Thoracic aorta (tissue), 2 donors: ENCODE data around the gene OLAH. TPM values are rescaled to one million over a fixed set of nuclear protein-coding genes. Genes with fewer than 3 reads are reported as not detected.

Experiments
- ATAC-seq: fragments of 150-250 bp; one replicate; pipeline ENCODE4 v1.8.0; 2017; ENCODE audit warnings: low read depth; ENCODE audit not compliant: insufficient number of reproducible peaks, low FRiP score
- DNase-seq: peaks from one replicate; pipeline ENCODE4 v3.0.0-alpha.2; 2020; ENCODE audit warnings: low spot score
- H3K27ac ChIP-seq, 2 donors: fragments of 200-600 bp; sonication (generic); 1 replicate in 1 of 2; 2 replicates in 1 of 2; pipeline ENCODE4 v1.5.1; 2016; ENCODE audit warnings: mild to moderate bottlenecking in 2 of 2, moderate library complexity in 2 of 2
- H3K27me3 ChIP-seq: fragments of 200-600 bp; sonication (generic); replicated peaks from 2 replicates; pipeline ENCODE4 v1.6.0; 2016; ENCODE audit warnings: mild to moderate bottlenecking; ENCODE audit not compliant: insufficient read depth
- H3K36me3 ChIP-seq: fragments of 200-600 bp; sonication (generic); one replicate; pipeline ENCODE4 v1.5.1; 2016
- H3K4me1 ChIP-seq, 2 donors: fragments of 200-600 bp; sonication (generic); 1 replicate in 1 of 2; 2 replicates in 1 of 2; pipeline versions ENCODE4 v1.5.1 to v1.6.0; 2016; ENCODE audit warnings: low read depth in 2 of 2, mild to moderate bottlenecking in 1 of 2; ENCODE audit not compliant: control insufficient read depth in 1 of 2
- H3K4me3 ChIP-seq: fragments of 200-600 bp; sonication (generic); 2 replicates; pipeline ENCODE4 v1.5.1; 2016; ENCODE audit warnings: mild to moderate bottlenecking
- H3K9me3 ChIP-seq: fragments of 200-600 bp; sonication (generic); 2 replicates; pipeline ENCODE4 v1.5.1; 2016
- CTCF ChIP-seq: fragments of 200-600 bp; sonication (generic); IDR thresholded peaks from one replicate; pipeline ENCODE4 v1.5.1; 2019; ENCODE audit warnings: antibody characterized with exemption
- total RNA-seq, 2 donors: library from RNA; depleted of rRNA; stranded (reverse); fragments of >200 nt; gene quantifications; one replicate each; pipeline versions ENCODE4 v1.1.0 to v1.2.3, GENCODE V29; 2016

Gene OLAH
- total RNA-seq, 2 donors from 2014 or later = 2.5 TPM; not detected in 1

- DNase-seq = no peak
- no peaks in the 10 kb centered on the region for H3K27me3 ChIP-seq
- H3K4me3 ChIP-seq = no peak overlapping the region
- no peak for TF ChIP-seq CTCF
- H3K4me1 ChIP-seq = peaks cover 3 to 8% of the 10 kb centered on the region in 2 donors
- H3K9me3 ChIP-seq = no peaks in the 10 kb centered on the region
- H3K36me3 ChIP-seq = no peaks in the 10 kb centered on the region
- no peak overlapping the region for H3K27ac ChIP-seq
- ATAC-seq = no peak
These were observed 47.7 kb downstream of the OLAH start for GRCh38 chr10:15091418-15091817.

- TF ChIP-seq CTCF = no peak
- no peaks in the 10 kb centered on the region for H3K36me3 ChIP-seq
- H3K27ac ChIP-seq = no peak overlapping the region
- DNase-seq (no peak), ATAC-seq (no peak)
- H3K27me3 ChIP-seq = no peaks in the 10 kb centered on the region
- no peak overlapping the region for H3K4me3 ChIP-seq
- H3K9me3 ChIP-seq = no peaks in the 10 kb centered on the region
- peaks cover 5 to 13% of the 10 kb centered on the region in 2 donors for H3K4me1 ChIP-seq
These were observed 49.2 kb downstream of the OLAH start for GRCh38 chr10:15092855-15093408.

GRCh38 chr10:15096661-15097010 is 52.9 kb downstream of the OLAH start:
- no peak for TF ChIP-seq CTCF
- Histone ChIP-seq H3K27ac (peak overlapping the region; percentile 95 to 97), H3K4me1 (peaks cover 18 to 28% of the 10 kb centered on the region in 2 donors), H3K36me3 (peaks cover 4% of the 10 kb centered on the region), H3K4me3 (peak overlapping the region; percentile 86), H3K27me3 (no peaks in the 10 kb centered on the region), H3K9me3 (no peaks in the 10 kb centered on the region)
- no peak for DNase-seq
- no peak for ATAC-seq

- no peak for TF ChIP-seq CTCF
- Histone ChIP-seq H3K4me1 (peaks cover 18 to 28% of the 10 kb centered on the region in 2 donors), H3K36me3 (peaks cover 9% of the 10 kb centered on the region), H3K27me3 (no peaks in the 10 kb centered on the region), H3K9me3 (no peaks in the 10 kb centered on the region), H3K4me3 (peak within 1 kb of the TSS; percentile 86), H3K27ac (peak within 1 kb of the TSS; percentile 95 to 97)
- ATAC-seq (peak; percentile 99), DNase-seq (peak; percentile 88)
These were observed 53.5 kb downstream of the OLAH start, which contains the start of gene RPP38 for GRCh38 chr10:15097011-15097812. RPP38 (plus strand) TSS chr10:15097355; CDS start chr10:15103315, 5,960 bp downstream.

GRCh38 chr10:15099886-15100285 is 56.1 kb downstream of the OLAH start:
- TF ChIP-seq CTCF = no peak
- ATAC-seq (no peak), DNase-seq (no peak)
- Histone ChIP-seq H3K9me3 (no peaks in the 10 kb centered on the region), H3K27me3 (no peaks in the 10 kb centered on the region), H3K4me1 (peaks cover 18 to 28% of the 10 kb centered on the region in 2 donors), H3K27ac (no peak overlapping the region), H3K36me3 (peaks cover 31% of the 10 kb centered on the region), H3K4me3 (no peak overlapping the region)
